Activated gamma-delta T cell treated with anti-CD3 and anti-CD28 coated beads, Interleukin-2, amount 50 U/mL, for 16 hours (primary cell): ENCODE results near the gene BFSP1.

Experiments
- DNase-seq: peaks from one replicate; pipeline ENCODE4 v3.0.0-alpha.2; 2020; ENCODE audit warnings: low read depth

Gene BFSP1

GRCh38 chr20:17557675-17558006 lies 26.5 kb upstream of the BFSP1 start:
- no peak for DNase-seq

GRCh38 chr20:17556837-17557674 lies 25.9 kb upstream of the BFSP1 start:
- DNase-seq = no peak

- DNase-seq = no peak
Observed at GRCh38 chr20:17555106-17555505, 23.9 kb upstream of the BFSP1 start.

GRCh38 chr20:17549131-17549530 lies 18.0 kb upstream of the BFSP1 start:
- DNase-seq = no peak

- DNase-seq = no peak
Observed at GRCh38 chr20:17545127-17545526, 13.9 kb upstream of the BFSP1 start.

GRCh38 chr20:17543531-17544131 lies 12.5 kb upstream of the BFSP1 start:
- DNase-seq = no peak

- no peak for DNase-seq
Observed at GRCh38 chr20:17542993-17543412, 11.8 kb upstream of the BFSP1 start.

GRCh38 chr20:17542481-17542880 lies 11.3 kb upstream of the BFSP1 start:
- no peak for DNase-seq

GRCh38 chr20:17541996-17542395 lies 10.8 kb upstream of the BFSP1 start:
- DNase-seq = no peak

GRCh38 chr20:17541596-17541995 lies 10.4 kb upstream of the BFSP1 start:
- no peak for DNase-seq

GRCh38 chr20:17538517-17539170 lies 7.5 kb upstream of the BFSP1 start:
- no peak for DNase-seq

- DNase-seq = no peak
Observed at GRCh38 chr20:17537959-17538358, 6.8 kb upstream of the BFSP1 start.

GRCh38 chr20:17536944-17537444 lies 5.8 kb upstream of the BFSP1 start:
- DNase-seq = peak; percentile 42

GRCh38 chr20:17534077-17534476 lies 2.9 kb upstream of the BFSP1 start:
- DNase-seq = no peak

GRCh38 chr20:17533396-17533795 lies 2.2 kb upstream of the BFSP1 start:
- DNase-seq = no peak

- DNase-seq = no peak
Observed at GRCh38 chr20:17531665-17532025, 466 bp upstream of the BFSP1 start.

- DNase-seq = no peak
Observed at GRCh38 chr20:17530153-17530552, 1.0 kb downstream of the BFSP1 start.

GRCh38 chr20:17529586-17529985 lies 1.6 kb downstream of the BFSP1 start:
- no peak for DNase-seq

- DNase-seq = no peak
Observed at GRCh38 chr20:17525650-17526049, 5.5 kb downstream of the BFSP1 start.

- no peak for DNase-seq
Observed at GRCh38 chr20:17525132-17525531, 6.0 kb downstream of the BFSP1 start.

- DNase-seq = no peak
Observed at GRCh38 chr20:17524560-17524959, 6.6 kb downstream of the BFSP1 start.

GRCh38 chr20:17523326-17523725 lies 7.9 kb downstream of the BFSP1 start:
- DNase-seq = no peak

- DNase-seq = no peak
Observed at GRCh38 chr20:17522528-17522927, 8.7 kb downstream of the BFSP1 start.
